Measurements from ENCODE around the gene WDR20.
"Not testable (repeated sequence)": the region's sequence is repeated elsewhere in the genome, so short reads cannot be mapped to it uniquely, and the experiment has no call there.

The WDR20 gene

DNA sequence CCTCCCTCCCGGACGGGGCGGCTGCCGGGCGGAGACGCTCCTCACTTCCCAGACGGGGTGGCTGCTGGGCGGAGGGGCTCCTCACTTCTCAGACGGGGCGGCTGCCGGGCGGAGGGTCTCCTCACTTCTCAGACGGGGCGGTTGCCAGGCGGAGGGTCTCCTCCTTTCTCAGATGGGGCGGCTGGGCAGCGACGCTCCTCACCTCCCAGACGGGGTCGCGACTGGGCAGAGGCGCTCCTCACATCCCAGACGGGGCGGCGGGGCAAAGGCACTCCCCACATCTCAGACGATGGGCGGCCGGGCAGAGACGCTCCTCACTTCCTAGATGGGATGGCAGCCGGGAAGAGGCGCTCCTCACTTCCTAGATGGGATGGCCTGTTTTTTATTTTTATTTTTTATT lies 33.0 kb downstream of the WDR20 start:
- not testable (repeated sequence) for DNase-seq

DNA sequence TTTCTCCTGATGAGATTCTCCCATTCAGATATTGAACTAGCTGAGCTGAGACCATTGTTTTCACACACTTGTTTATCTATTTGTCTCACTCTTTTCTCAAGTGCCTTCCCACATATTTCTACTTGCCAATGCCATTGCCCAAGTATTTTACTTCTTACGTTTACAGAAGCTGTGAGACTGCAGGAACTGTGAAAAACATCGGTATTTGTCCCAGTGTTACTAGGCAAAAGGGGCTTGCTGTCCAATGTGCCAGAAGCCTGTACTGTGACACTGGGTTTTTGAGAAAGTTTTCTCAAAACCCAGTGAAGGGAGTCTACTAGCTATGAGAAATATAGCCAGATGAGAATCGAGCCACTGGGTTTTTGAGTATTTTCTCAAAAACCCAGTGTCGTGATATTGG lies 37.5 kb downstream of the WDR20 start:
- no peak for DNase-seq

DNA sequence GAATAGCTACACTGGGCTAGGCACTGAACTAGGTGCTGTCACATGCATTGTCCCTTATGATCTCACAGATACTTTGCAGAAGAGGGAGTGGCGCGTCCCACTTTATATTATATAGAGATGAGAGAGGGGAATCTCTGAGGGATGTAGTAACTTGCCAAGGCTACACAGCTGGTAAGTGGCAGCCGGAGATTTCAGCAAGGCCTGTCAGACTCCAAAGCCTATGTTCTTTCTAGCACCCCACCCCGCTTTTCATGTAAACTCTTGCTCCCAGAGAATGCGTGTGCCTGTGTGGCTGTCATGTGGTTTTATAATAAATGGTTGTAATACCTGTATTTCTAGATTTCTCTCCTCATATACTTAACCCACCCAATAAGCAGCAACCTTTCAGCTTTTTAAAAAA lies 39.1 kb downstream of the WDR20 start:
- DNase-seq, result no peak

DNA sequence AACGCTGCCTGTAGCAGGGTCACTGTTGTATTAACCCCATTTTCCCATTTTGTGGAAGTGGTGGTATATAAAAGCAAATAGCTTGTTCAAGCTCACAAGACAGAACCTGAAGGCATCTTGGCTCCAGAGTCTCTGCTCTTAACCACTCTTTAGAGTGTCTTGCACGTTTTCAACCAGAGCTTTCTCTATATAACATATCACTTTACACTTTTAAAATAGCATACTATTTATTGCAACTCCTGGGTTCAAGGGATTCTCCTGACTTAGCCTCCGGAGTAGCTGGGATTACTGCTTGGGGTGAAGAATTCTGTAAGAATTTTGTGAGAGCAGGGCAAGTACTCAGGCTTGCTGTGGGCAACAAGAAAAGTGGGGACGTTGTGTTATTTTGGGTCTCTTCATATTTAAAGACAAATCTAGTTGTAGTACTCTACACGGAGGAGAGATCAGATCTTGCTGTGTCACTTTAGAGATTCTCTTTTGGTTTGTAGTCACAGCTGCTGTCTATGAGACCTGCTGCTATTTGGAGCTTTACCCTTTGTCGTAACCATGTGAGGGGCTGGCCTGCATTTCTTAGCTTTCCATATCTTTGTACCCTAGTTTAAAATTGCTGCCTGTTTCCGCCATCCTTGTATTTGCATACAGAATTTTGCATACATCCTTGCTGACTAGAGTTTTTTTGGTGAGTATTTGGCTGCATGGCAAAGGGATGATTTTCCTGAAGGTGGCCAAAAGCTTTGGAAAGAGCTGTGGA lies 40.7 kb downstream of the WDR20 start:
- no peak for DNase-seq

DNA sequence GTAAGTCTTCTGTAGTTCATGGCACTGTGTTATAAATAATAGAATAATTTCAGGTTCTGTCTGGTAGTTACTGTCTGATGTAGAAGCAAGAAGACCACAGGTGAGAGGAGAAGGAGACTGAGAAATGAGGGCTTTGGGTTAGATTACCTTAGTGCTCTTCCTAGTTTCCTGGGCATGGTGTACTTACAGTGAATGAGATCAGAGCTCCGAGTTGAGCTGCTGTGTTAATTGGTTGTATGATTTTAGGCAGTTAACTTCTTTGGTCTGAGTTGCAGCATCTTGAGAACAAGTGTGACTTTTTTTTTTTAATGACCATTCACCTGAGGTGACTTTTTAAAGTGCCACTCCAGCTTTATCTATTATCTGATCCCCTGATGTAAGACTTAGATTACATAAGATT lies 41.5 kb downstream of the WDR20 start:
- DNase-seq, result no peak

DNA sequence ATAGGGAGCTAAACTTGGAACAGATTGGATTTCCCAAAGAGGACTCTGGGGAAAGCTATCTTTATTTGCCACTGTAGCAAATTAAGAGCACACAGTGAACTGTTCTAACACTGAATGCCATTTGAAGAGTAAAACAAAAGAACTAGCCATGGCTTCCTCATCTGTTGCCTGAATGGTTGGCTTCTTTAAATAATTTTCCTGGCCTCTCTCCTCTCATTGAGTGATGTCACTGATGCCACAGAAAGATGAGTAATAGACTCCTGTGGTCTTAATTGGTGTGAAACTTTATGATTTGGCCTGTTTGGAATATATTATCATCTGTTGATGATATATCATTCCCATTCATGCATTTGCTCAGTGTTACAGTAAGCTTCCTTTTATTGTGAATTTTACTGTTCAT lies 42.5 kb downstream of the WDR20 start:
- DNase-seq, result no peak

DNA sequence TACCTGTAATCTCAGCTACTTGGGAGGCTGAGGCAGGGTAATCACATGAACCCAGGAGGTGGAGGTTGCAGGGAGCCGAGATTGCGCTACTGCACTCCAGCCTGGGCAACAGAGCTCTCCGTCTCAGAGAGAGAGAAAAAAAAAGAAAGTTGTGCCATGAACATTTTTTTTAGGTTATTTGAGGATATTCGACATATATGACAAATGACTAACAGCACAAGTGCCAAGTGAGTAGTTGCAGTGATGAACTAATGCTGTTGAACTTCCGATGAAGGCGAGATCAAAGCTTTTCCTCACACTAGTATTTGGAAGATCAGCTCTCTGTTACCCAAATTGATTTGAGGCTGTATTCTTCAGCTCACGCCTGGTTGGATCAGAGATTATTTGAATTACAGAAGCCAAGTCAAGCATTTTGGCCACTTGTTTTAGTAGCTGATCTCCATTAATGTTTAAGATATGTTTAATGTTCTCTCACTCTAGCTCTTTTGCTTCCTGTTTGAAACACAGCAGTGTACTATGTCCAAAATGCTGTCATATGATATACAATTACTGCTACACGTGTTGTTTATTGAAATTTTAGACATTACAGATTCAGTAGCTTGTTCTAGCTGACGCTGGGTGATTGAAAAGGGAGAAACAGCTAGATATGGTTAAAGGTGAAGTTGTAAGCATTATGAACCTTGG lies 43.4 kb downstream of the WDR20 start:
- DNase-seq, result no peak

DNA sequence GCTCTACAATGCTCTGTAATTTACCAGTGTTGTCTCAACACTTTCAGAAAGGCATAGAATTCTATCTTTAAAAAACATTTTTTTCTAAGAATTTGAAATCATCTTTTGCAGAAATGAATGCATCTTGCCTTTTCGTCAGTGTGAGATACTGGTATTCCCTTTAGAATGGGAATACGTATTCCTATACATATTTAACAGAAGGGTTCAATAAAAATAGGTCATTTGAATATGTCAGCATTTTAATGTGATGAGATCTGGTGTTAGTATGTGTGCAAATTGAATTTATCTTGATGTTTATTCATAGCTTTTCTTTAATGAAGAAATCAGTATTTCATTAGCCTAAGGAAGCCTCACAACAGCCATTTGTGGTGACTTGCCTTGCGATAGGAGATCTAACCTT lies 44.2 kb downstream of the WDR20 start:
- DNase-seq, result no peak

DNA sequence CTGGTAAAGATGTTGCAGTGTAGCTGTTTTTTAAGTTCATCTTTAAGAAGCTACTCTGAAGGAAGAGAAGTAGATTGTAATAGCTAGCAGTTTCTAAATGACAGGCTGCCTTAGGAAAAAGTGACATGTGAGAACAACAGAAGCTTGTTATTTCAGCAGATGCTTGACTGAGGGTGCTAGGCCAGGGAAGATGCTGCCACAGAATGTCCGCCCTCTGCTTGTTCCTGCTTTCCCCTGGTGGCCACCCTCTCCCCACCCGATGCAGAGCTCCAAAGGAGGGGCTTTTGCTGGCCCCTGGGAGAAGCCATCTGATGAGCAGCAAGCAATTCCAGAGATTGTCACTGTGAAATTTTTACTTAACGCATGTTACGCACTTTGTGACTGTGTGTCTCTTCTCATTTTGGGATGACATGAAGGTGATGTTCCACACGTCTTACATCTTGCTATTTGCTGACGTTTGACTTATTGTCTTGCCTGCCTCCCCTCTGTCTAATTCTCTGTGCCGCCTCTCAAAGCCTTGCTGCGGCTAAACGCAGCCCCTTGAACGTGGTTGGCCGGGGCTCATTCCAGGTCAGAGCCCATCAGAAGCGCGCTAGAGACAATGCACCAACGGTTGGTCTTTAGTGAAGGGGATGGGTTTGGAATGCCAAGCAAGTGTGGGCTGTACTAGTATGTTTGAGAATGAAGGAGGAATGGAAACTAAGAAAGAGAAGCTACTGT lies 44.8 kb downstream of the WDR20 start:
- no peak for DNase-seq

DNA sequence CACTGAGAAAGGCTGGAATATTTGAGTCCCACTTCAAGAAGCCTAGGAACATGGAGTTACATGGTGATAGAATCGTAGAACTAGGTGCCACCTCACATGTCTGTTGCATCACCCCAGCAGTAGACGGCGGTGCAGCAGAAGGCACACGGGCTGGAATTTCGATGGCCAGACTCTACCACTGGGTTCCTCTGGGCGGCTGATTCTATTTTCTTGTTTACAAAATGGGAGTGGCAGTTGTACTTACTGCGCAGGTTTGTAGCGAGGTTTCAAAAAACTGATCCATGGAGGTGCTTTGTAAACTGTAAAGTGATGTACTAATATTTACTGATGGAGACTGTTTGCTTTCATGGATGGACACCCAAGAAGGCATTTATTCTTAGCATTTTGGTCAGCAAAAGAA lies 45.7 kb downstream of the WDR20 start:
- DNase-seq, result no peak

DNA sequence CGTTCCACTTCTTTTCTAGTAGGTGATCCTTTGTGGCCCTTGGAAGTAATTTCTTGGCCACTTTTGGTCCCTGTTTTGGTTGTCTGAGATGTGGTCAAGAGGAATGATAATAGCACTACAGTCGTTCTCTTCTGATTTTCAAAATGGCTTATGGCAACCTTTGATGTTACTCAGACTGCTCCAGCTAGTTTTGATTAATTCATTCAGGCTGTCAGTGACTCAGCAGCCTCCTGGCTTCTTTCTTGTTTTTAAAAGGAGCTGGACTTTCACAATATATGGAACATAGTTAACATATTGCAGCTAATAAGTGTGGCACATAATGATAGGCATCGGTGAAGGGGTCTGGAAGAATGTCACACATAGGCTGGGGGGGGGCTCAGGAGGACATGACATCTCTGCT lies 47.3 kb downstream of the WDR20 start:
- no peak for DNase-seq

DNA sequence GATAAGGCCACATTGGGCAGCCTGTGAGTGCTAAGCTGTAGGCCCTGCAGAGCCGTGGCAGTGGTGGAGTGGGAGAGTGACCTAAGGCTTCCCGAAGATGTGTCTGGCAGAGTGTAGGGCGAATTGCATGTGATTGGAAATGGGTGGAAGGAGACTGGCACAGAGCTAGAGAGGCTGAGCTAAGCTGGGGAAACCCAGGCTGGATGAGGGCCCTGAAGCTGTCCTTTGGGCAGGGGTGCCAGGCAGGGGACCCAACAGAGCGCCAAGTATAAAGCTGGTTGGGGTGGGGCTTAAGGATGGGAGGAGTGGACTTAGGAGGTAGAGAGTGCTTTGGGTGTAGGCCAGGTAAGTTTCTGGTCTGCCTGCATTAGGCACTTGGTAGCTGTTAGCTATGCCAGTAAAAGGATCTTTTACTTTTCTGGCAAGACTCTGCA lies 47.9 kb downstream of the WDR20 start:
- no peak for DNase-seq

DNA sequence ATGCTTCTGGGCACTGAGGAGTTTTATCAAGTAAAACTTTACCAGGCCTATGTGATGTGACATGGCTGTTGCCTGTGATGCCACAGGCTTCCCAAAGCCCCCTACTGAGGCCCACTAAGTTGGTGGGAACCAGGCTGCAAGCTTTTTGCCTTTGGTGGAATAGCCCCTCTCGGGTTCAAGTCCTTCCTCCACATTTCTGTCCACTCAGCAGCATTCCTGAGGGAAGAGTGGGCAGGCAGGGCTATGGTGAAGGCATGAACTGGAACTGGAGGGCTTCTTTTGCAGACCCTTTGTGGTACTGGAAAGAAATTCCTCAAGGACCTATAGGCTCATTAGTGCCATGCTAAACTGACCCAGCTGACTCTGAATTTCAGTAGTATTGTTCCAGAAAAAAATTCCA lies 48.5 kb downstream of the WDR20 start:
- DNase-seq, result no peak

DNA sequence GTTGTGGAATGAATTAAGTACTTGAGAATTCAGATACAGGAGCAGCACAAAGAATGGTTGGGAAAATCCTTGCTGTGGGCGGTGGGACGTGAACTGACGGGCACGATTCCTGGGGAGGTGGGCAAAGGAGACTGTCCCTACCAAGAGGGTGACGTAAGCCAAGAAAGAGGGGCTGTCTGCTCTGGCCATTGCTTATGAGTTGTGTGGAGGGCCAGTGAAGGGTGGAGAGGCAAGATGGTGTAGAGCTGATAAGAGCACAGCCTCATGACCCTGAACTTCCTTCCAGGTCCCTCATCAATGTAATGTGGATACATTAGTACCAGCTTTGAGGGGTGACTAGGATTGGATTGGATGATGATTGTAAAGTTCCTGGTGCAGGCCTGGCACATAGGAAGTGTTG lies 50.2 kb downstream of the WDR20 start:
- DNase-seq, result no peak

DNA sequence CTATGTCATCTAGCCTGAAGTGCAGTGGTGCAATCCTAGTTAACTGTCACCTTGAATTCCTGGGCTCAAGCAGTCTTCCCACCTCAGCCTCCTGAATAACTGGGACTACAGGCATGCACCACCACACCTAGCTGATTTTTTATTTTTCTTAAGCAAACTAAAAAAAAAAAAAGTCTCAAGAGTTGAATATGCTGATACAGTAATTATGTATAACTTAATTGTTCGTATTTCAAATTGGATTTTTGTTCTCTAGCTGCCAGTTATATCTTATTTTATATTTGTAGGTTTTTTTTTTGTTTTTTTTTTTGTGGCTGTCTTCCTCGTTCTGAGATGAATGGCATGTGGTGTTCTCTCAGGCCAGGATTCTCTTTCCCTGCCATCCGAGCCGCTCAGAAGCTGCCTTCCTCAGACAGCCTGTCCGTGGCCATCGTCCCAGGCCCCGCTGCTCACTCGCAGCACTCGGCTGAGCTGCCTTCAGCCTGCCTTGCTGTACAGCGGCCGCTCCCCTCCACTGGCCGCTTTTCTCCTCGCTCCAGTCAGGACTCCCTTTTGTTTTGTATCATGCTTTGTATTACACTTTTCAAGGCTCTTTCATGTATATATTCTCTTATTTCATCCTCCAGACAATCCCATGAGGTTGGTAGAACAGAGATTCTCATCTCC lies 53.3 kb downstream of the WDR20 start:
- no peak for DNase-seq

DNA sequence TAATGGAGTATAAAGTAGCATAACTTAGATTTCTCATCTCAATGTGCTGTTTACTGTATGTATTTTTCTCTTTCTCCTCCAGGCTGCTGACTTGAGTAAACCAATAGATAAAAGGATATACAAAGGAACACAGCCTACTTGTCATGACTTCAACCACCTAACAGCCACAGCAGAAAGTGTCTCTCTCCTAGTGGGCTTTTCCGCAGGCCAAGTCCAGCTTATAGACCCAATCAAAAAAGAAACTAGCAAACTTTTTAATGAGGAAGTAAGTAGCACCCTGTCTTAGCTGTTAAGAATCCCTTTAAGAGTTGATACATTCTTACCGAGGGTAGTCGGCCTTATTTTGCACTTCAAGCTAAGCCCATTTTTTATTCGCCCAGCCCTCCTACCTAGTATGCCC lies 55.2 kb downstream of the WDR20 start:
- no peak for DNase-seq

DNA sequence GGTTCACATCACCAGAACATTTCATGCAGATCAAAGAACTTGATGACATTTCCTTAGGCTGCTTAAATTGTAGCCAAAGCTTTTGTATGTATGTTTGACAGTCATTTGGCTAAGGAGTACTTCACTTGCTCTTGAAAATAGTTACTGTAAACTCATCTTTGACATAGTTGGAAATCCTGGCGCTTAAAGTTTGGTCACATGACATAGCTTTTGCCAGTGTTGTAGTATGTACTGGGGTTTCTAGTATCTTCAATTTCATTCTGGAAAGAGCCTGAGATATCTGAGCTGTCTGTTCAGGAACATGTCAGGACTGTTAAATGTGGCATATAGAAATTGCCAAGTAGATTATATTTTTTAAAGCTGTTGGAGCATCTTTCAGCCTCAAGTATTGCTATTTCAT lies 55.7 kb downstream of the WDR20 start:
- DNase-seq, result no peak

DNA sequence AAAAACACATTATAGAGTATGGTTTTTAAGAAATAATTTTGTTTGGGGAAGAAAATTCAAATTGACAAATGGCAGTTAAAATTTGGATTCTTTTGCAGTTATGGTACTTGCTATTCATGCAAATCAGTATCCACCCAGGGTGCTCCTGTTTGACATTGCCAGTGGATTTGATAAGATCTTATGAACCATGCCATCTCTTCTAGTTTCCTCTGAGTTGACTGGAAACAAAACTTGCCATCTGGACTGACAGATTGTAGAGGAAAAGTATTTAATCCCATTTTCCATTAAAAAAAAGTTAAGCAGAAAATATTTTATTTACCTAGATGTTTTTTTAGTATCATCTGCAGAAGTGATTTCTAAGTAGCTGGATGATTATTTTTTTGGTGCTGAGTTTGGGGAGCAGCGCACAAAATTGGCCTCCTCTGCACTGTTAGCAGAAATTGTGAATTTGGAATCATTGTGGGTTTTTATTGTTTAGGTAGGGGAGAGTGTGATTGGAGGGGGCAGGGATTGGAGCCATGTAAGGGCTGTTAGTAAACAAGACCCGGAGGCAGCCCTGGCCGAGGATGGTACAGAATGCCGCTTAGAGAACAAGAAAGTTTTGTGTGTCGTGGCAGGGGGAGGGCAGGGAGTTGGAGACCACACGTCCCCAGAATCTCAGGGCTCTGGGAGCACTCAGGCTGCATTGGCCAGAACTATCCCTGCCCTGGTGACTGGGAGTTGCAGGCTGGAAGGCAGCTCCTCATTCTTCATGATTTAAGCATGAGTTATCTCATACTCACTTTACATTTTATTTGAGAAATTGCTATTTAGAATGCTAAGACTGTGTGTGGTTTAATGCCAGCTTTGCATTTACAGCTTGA lies 56.6 kb downstream of the WDR20 start:
- DNase-seq, result no peak

DNA sequence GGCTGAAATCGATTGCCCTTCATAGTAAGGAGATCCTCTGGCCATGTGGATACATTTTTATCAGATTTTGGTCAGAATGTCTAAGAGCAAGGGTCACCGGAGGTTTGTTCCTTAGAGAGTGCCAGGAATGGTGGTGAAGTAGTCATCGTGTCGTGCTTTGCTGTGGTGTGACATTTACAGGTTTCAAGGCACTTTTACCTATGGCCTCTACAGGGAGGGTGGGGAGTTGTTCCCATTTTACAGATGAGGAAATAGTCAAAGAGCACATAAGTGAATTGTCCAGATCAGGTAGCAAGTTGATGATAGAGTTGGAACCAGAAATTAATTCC lies 57.2 kb downstream of the WDR20 start:
- no peak for DNase-seq

DNA sequence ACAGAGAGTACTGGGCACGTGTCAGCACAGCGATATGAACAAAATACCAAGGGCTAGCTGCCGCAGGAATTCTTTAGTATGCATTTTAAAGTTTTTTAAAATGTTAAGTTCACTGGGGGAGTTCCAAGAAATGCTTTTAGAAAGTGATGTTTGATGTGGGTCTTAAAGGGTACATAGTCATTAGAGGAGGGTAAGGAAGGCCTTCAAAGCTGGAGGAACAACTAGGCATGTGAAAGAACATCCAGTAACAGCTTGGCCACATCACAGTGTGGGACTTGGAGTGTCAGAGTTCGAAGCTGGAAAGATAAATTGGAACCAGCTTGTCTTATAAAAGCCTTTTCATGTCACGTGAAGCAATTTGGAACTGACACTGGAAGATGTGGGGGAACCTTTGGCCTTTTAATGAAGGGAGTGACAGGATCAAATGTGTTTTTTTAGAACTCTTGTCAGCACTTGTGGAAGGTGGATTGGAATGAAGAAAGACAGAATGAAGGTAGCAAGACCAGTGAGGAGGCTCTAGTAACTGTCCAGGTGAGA lies 57.7 kb downstream of the WDR20 start:
- no peak for DNase-seq

DNA sequence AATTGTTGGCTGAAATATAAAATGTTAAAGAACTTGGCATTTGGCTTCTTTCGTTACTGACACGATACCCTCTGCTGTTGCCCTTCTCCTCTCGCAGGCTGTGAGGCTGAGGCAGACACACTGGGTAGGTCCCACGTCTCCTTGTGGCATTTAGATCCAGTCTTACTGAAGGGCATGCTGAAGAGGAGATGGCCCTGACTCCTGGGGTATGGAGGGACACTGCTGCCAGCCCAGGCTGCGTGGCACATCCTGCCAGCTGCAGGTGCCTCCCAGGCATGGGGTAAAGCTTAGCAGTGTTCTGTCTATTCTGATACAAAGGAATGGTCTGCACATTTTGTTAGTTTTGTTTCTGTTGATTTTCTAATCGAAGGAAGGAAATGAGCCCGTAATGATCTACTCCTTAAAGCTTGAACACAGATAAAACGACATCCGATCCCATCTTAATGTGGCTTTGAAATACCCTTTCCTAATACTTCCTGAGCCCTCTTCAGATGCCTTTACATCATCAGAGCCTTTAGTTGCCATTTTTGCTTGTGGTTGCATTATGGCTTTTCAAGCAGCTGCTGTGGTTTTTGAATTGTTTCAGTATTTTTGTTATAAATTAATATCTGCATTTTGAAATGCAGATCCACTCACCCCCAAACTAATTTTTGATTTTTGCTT lies 61.1 kb downstream of the WDR20 start:
- DNase-seq, result no peak

DNA sequence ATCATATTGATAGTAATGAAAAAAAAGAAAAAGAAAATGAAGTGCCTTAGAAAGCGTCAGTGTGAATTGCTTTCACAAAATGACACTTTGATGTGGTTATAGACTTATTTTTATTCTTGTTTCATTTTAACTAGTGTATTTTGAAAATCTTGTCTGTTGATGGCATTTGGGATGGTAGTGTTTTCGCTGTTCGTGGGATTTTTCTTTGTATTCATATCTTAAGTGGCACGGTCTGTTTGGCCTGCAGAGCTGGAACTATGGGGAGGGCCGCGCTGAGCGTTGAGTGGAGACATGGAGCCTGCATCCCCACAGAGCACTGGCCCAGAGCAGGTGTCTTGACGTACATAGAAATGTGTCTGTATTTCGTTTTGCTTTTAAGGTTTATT lies 61.6 kb downstream of the WDR20 start:
- no peak for DNase-seq
